ENCODE results near the gene E2F8. TPM values are rescaled to one million over a fixed set of nuclear protein-coding genes. Genes with fewer than 3 reads are reported as not detected.
A peak's percentile ranks its signal among the peaks of the same experiment; 100 is the strongest.

E2F8 gene
- total and polyA plus RNA-seq, 9 of the 15 experiments (the other 6 are each of a cell fraction or from before 2014, with no cell fraction given) = 6.9 to 23.6 (median 12.1) TPM

DNA sequence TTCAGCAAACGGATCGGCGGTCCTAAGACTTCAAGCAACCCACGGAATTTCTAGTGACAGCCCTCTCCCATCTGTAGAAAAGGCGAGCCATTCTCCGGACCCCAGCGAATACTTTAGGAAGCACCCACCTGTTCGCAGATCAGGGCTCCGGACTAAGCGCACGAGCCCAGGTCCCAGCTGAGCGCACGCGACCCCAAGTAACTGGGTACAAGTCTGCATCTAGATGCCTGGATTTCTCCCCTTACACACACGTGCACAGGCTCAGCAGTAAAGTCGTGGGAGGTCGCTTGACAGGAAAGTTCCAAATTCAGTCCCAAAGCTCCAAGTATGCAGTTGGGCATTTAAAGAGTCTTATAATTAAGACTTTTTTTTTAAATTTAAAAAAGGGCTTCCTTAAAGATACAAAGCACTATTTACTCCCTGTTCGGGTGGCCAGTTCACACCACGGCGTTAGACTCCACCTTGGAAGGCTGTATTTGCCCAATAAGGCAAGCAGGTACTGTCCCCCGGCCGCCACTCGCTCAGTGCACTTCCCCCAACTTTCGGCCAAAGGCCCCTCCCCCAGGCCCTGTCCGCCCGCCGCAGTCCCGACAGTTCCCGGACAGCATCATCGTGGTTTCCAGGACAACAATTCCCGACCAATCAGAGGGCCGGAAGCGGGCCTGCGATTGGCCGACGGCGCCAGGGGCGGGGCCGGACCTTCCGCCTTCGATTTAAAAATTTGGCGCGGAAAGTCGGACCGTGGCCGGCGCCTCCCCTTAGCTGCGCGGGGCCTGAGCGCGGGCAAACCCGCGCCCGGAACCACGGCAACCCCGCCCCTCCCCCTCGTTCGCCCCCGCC is at the start of gene E2F8 (continued):
- TF ChIP-seq, protein P1, sequence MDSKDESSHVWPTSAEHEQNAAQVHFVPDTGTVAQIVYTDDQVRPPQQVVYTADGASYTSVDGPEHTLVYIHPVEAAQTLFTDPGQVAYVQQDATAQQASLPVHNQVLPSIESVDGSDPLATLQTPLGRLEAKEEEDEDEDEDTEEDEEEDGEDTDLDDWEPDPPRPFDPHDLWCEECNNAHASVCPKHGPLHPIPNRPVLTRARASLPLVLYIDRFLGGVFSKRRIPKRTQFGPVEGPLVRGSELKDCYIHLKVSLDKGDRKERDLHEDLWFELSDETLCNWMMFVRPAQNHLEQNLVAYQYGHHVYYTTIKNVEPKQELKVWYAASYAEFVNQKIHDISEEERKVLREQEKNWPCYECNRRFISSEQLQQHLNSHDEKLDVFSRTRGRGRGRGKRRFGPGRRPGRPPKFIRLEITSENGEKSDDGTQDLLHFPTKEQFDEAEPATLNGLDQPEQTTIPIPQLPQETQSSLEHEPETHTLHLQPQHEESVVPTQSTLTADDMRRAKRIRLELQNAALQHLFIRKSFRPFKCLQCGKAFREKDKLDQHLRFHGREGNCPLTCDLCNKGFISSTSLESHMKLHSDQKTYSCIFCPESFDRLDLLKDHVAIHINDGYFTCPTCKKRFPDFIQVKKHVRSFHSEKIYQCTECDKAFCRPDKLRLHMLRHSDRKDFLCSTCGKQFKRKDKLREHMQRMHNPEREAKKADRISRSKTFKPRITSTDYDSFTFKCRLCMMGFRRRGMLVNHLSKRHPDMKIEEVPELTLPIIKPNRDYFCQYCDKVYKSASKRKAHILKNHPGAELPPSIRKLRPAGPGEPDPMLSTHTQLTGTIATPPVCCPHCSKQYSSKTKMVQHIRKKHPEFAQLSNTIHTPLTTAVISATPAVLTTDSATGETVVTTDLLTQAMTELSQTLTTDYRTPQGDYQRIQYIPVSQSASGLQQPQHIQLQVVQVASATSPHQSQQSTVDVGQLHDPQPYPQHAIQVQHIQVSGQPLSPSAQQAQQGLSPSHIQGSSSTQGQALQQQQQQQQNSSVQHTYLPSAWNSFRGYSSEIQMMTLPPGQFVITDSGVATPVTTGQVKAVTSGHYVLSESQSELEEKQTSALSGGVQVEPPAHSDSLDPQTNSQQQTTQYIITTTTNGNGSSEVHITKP (IDR thresholded peaks at IDR 0.05; ENCODE audit: partially characterized antibody) = peak; percentile 79
- TF ChIP-seq BCOR (IDR thresholded peaks at IDR 0.05) (no peak), ZNF197 (CRISPR knock-in tag; IDR thresholded peaks at IDR 0.05; ENCODE audit: low read depth) (no peak), RERE (CRISPR knock-in tag; IDR thresholded peaks at IDR 0.05; ENCODE audit: borderline replicate concordance) (no peak), RBM39 (optimal IDR thresholded peaks at IDR 0.05; ENCODE audit: low read depth, low read length) (no peak), FOXK1 (CRISPR knock-in tag; IDR thresholded peaks at IDR 0.05; ENCODE audit: borderline replicate concordance) (no peak), BRF2 (IDR thresholded peaks at IDR 0.05; ENCODE audit: borderline replicate concordance, insufficient read depth, insufficient read length) (no peak)
- TF ChIP-seq, protein P2, sequence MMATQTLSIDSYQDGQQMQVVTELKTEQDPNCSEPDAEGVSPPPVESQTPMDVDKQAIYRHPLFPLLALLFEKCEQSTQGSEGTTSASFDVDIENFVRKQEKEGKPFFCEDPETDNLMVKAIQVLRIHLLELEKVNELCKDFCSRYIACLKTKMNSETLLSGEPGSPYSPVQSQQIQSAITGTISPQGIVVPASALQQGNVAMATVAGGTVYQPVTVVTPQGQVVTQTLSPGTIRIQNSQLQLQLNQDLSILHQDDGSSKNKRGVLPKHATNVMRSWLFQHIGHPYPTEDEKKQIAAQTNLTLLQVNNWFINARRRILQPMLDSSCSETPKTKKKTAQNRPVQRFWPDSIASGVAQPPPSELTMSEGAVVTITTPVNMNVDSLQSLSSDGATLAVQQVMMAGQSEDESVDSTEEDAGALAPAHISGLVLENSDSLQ (IDR thresholded peaks at IDR 0.05) = peak; percentile 72
- TF ChIP-seq, protein P3, sequence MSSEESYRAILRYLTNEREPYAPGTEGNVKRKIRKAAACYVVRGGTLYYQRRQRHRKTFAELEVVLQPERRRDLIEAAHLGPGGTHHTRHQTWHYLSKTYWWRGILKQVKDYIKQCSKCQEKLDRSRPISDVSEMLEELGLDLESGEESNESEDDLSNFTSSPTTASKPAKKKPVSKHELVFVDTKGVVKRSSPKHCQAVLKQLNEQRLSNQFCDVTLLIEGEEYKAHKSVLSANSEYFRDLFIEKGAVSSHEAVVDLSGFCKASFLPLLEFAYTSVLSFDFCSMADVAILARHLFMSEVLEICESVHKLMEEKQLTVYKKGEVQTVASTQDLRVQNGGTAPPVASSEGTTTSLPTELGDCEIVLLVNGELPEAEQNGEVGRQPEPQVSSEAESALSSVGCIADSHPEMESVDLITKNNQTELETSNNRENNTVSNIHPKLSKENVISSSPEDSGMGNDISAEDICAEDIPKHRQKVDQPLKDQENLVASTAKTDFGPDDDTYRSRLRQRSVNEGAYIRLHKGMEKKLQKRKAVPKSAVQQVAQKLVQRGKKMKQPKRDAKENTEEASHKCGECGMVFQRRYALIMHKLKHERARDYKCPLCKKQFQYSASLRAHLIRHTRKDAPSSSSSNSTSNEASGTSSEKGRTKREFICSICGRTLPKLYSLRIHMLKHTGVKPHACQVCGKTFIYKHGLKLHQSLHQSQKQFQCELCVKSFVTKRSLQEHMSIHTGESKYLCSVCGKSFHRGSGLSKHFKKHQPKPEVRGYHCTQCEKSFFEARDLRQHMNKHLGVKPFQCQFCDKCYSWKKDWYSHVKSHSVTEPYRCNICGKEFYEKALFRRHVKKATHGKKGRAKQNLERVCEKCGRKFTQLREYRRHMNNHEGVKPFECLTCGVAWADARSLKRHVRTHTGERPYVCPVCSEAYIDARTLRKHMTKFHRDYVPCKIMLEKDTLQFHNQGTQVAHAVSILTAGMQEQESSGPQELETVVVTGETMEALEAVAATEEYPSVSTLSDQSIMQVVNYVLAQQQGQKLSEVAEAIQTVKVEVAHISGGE (CRISPR knock-in tag; IDR thresholded peaks at IDR 0.05) = no peak

Data from K562 (cell line).